Liver (tissue), 9 donors: ENCODE results near the gene CNST. TPM values are rescaled to one million over a fixed set of nuclear protein-coding genes. Genes with fewer than 3 reads are reported as not detected.

Experiments
- DNase-seq: peaks from one replicate; pipeline ENCODE4 v3.0.0-alpha.2; 2017; ENCODE audit warnings: low spot score
- H3K27ac ChIP-seq, 2 donors: one replicate each; pipeline ENCODE4 v1.7.0; 2013; ENCODE audit warnings: inconsistent platforms in 2 of 2, low read length in 2 of 2, control low read depth in 1 of 2, low read depth in 1 of 2, mild to moderate bottlenecking in 1 of 2
- H3K27me3 ChIP-seq, 4 donors: one replicate each; pipeline versions ENCODE4 v1.6.1 to v1.7.0; 2013; ENCODE audit warnings: low read length in 3 of 4, inconsistent platforms in 1 of 4, mild to moderate bottlenecking in 1 of 4, moderate library complexity in 1 of 4; ENCODE audit not compliant: control insufficient read depth in 4 of 4, insufficient read depth in 4 of 4
- H3K36me3 ChIP-seq, 4 donors: one replicate each; pipeline versions ENCODE4 v1.6.1 to v1.7.0; 2013; ENCODE audit warnings: low read length in 3 of 4, mild to moderate bottlenecking in 3 of 4, low read depth in 1 of 4, moderate library complexity in 1 of 4; ENCODE audit not compliant: control insufficient read depth in 4 of 4, insufficient read depth in 3 of 4
- H3K4me1 ChIP-seq, 4 donors: one replicate each; pipeline versions ENCODE4 v1.6.1 to v1.7.0; 2013; ENCODE audit warnings: low read length in 3 of 4, mild to moderate bottlenecking in 3 of 4, moderate library complexity in 1 of 4; ENCODE audit not compliant: control insufficient read depth in 4 of 4, insufficient read depth in 4 of 4
- H3K4me3 ChIP-seq, 3 donors: one replicate each; pipeline versions ENCODE4 v1.6.1 to v1.7.0; 2013; ENCODE audit warnings: low read length in 3 of 3, control low read depth in 1 of 3, low read depth in 1 of 3, mild to moderate bottlenecking in 1 of 3
- H3K9ac ChIP-seq, 2 donors: one replicate each; pipeline ENCODE4 v1.7.0; 2013; ENCODE audit warnings: low read length in 2 of 2, mild to moderate bottlenecking in 2 of 2, moderate library complexity in 2 of 2, control low read depth in 1 of 2, low read depth in 1 of 2
- H3K9me3 ChIP-seq, 4 donors: one replicate each; pipeline versions ENCODE4 v1.6.1 to v1.7.0; 2013; ENCODE audit warnings: low read length in 3 of 4; ENCODE audit not compliant: control insufficient read depth in 4 of 4
- ATF3 ChIP-seq: IDR thresholded peaks from 2 replicates; pipeline ENCODE4 v1.6.1; 2016; ENCODE audit warnings: antibody characterized with exemption
- CTCF ChIP-seq: fragments of 150-350 bp; IDR thresholded peaks from 2 replicates; pipeline ENCODE4 v1.5.1; 2017; ENCODE audit warnings: improper control_type of control experiment, low read depth, low read length; ENCODE audit not compliant: missing input control
- EGR1 ChIP-seq, 2 donors: IDR thresholded peaks; 2 replicates each; pipeline ENCODE4 v1.6.1; 2016 to 2018; ENCODE audit warnings: antibody characterized with exemption in 2 of 2, low read depth in 2 of 2
- FOXA1 ChIP-seq: IDR thresholded peaks from 2 replicates; pipeline ENCODE4 v1.6.1; 2016; ENCODE audit warnings: antibody characterized with exemption
- FOXA2 ChIP-seq: IDR thresholded peaks from 2 replicates; pipeline ENCODE4 v1.6.1; 2016; ENCODE audit warnings: antibody characterized with exemption
- GABPA ChIP-seq, 2 donors: IDR thresholded peaks in 1 of 2; conservative IDR thresholded peaks in 1 of 2; 2 replicates each; pipeline ENCODE4 v1.6.1; 2016; ENCODE audit warnings: antibody characterized with exemption in 2 of 2, mild to moderate bottlenecking in 1 of 2, moderate library complexity in 1 of 2
- HNF4A ChIP-seq, 2 donors: conservative IDR thresholded peaks; 2 replicates each; pipeline ENCODE4 v1.6.1; 2016; ENCODE audit warnings: antibody characterized with exemption in 2 of 2, mild to moderate bottlenecking in 2 of 2
- HNF4G ChIP-seq: IDR thresholded peaks from 2 replicates; pipeline ENCODE4 v1.6.1; 2016; ENCODE audit warnings: antibody characterized with exemption
- JUND ChIP-seq, 2 donors: IDR thresholded peaks; 2 replicates each; pipeline ENCODE4 v1.6.1; 2016; ENCODE audit warnings: antibody characterized with exemption in 2 of 2
- MAX ChIP-seq: IDR thresholded peaks from 2 replicates; pipeline ENCODE4 v1.6.1; 2016; ENCODE audit warnings: antibody characterized with exemption
- NR2F2 ChIP-seq: IDR thresholded peaks from 2 replicates; pipeline ENCODE4 v1.6.1; 2016; ENCODE audit warnings: antibody characterized with exemption
- RAD21 ChIP-seq, 2 donors: IDR thresholded peaks; 2 replicates each; pipeline ENCODE4 v1.6.1; 2016; ENCODE audit warnings: antibody characterized with exemption in 2 of 2, mild to moderate bottlenecking in 2 of 2
- REST ChIP-seq: IDR thresholded peaks from 2 replicates; pipeline ENCODE4 v1.6.1; 2016; ENCODE audit warnings: antibody characterized with exemption, mild to moderate bottlenecking
- RXRA ChIP-seq, 2 donors: IDR thresholded peaks; 2 replicates each; pipeline ENCODE4 v1.6.1; 2017 to 2018; ENCODE audit warnings: antibody characterized with exemption in 2 of 2, mild to moderate bottlenecking in 1 of 2
- SP1 ChIP-seq: IDR thresholded peaks from 2 replicates; pipeline ENCODE4 v1.6.1; 2018; ENCODE audit warnings: antibody characterized with exemption, mild to moderate bottlenecking
- TAF1 ChIP-seq: conservative IDR thresholded peaks from 2 replicates; pipeline ENCODE4 v1.6.1; 2016; ENCODE audit warnings: antibody characterized with exemption, mild to moderate bottlenecking
- YY1 ChIP-seq: IDR thresholded peaks from 2 replicates; pipeline ENCODE4 v1.6.1; 2016; ENCODE audit warnings: antibody characterized with exemption, mild to moderate bottlenecking
- ZBTB33 ChIP-seq: IDR thresholded peaks from 2 replicates; pipeline ENCODE4 v1.6.1; 2016; ENCODE audit warnings: antibody characterized with exemption
- WGBS: extraction: QIAGEN DNeasy Blood & Tissue Kit; methylation state at CpG from one replicate; pipeline ENCODE4 v1.1.7; 2013; 5-methylcytosine and 5-hydroxymethylcytosine counted together
- polyA plus RNA-seq, 2 donors: library from polyadenylated mRNA; stranded (reverse) in 1 of 2; unstranded in 1 of 2; fragments of 200-250 nt in 1 of 2; fragments of >200 nt in 1 of 2; fragmentation: Nextera tagmentation in 1 of 2; extraction: Ambion mirVana in 1 of 2; gene quantifications; one replicate each; pipeline versions ENCODE4 v1.2.1 to v1.2.3, GENCODE V29; 2013 to 2015
- total RNA-seq, 2 donors: library from RNA; depleted of rRNA; stranded (reverse); fragments of >200 nt; gene quantifications; one replicate each; pipeline ENCODE4 v1.2.3, GENCODE V29; 2014
- donor health status: healthy.
- donor health status: healthy.
- donor health status: healthy.
- donor health status: healthy.
- donor health status: healthy.

Gene CNST
- total RNA-seq, result 10 to 100 TPM; 12.7 to 36.3 TPM
- polyA plus RNA-seq, result 10 to 100 TPM in 1 of 2 donors, 1 to 10 TPM in 1; 6.1 to 11.6 TPM

GRCh38 chr1:246566128-246566812, at the start of gene CNST, which contains the start of gene TFB2M:
CNST (plus strand) TSS chr1:246566456; CDS start chr1:246591563, 25,107 bp downstream.
TFB2M (minus strand) TSS chr1:246566261; CDS start chr1:246566138, 123 bp downstream.
- H3K9ac ChIP-seq, result peak within 1 kb of the TSS; percentile 79 to 87
- no peaks in the 10 kb centered on the region for H3K9me3 ChIP-seq
- H3K4me1 ChIP-seq, result peaks cover 3 to 28% (median 17%) of the 10 kb centered on the region in 4 donors
- H3K27me3 ChIP-seq, result no peaks in the 10 kb centered on the region
- peak within 1 kb of the TSS; percentile 92 to 96 for H3K27ac ChIP-seq
- WGBS, result under 1% methylated on average over 61 of the region's 62 CpGs
- TF ChIP-seq HNF4A (conservative IDR thresholded peaks at IDR 0.05) (peak; percentile 17 to 39), MAX (peak; percentile 98), FOXA2 (no peak), ATF3 (no peak), YY1 (peak; percentile 89), GABPA (IDR thresholded peaks at IDR 0.05 in 1 of 2, conservative IDR thresholded peaks at IDR 0.05 in 1 of 2) (peak; percentile 97 to 99), RXRA (IDR thresholded peaks at IDR 0.05) (peak; percentile 62 to 76), EGR1 (IDR thresholded peaks at IDR 0.05; ENCODE audit: low read depth in 2 of 2) (peak; percentile 80 to 86), TAF1 (peak; percentile 93), NR2F2 (peak; percentile 72), SP1 (peak; percentile 80), HNF4G (no peak), JUND (IDR thresholded peaks at IDR 0.05) (peak in 1 of 2 donors; percentile 8), ZBTB33 (peak; percentile 34), FOXA1 (no peak), REST (peak; percentile 84), CTCF (no peak), RAD21 (IDR thresholded peaks at IDR 0.05) (peak; percentile 42 to 62)
- peaks cover 0 to 8% (median 2%) of the 10 kb centered on the region in 4 donors for H3K36me3 ChIP-seq
- DNase-seq, result peak; percentile 94
- H3K4me3 ChIP-seq, result peak within 1 kb of the TSS; percentile 83 to 99 (median 93)
